ENCODE data around the gene METTL23.

DNA sequence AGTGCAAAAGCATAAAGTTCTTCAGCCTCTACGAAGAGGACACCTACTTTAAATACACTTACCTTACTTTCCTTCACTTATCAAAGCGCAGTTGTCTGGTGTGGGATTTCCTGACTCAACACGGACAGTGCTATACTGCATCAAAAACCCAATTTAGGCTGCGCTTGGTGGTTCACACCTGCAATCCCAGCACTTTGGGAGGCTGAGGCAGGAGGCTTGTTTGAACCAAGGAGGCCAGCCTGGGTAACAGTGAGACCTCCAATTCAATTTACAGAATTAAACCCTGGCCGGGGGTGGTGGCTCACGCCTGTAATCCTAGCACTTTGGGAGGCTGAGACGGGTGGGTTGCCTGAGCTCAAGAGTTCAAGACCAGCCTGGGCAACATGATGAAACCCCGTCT is 4.4 kb upstream of the METTL23 start:
- TF ChIP-seq POLR2AphosphoS5 (IDR thresholded peaks at IDR 0.05; ENCODE audit: borderline replicate concordance, low read depth, low read length) (no peak), EZH2 (IDR thresholded peaks at IDR 0.05) (no peak), FOXP2 (optimal IDR thresholded peaks at IDR 0.05; ENCODE audit: control extremely low read depth, extremely low read length, insufficient read depth) (no peak)
